ENCODE results near the gene HLA-DRB5. TPM values are rescaled to one million over a fixed set of nuclear protein-coding genes. Genes with fewer than 3 reads are reported as not detected.

The HLA-DRB5 gene
- total and polyA plus RNA-seq, 10 of the 15 experiments (the other 5 are each of a cell fraction or from before 2014, with no cell fraction given) = 38.0 to 108 (median 62.8) TPM

GRCh38 chr6:32576250-32576649 lies 46.2 kb upstream of the HLA-DRB5 start:
- no peaks in the 10 kb centered on the region for H4K20me1 ChIP-seq (ENCODE audit: control insufficient read depth, insufficient read depth)
- 10% methylated on average over 1 of the region's 1 CpG for WGBS (ENCODE audit: insufficient coverage, insufficient replicate concordance, low lambda C conversion rate, missing lambda C conversion rate)
- H2AFZ ChIP-seq (ENCODE audit: control insufficient read depth, low read depth, low read length) = no peak overlapping the region
- H3K27me3 ChIP-seq (replicated peaks in 1 of 2; ENCODE audit: control insufficient read depth in 2 of 2, insufficient read depth in 2 of 2, low read length in 1 of 2) = no peaks in the 10 kb centered on the region
- H3K4me1 ChIP-seq (ENCODE audit: control insufficient read depth, insufficient read depth, low read length) = no peaks in the 10 kb centered on the region
- no TSS peak for BruUV-seq (replicated peaks)
- no peak for DNase-seq (ENCODE audit: low read depth, low spot score)
- RAD21 ChIA-PET (ENCODE audit: unreplicated experiment) = interaction anchor here (0.8 kb wide), 1 partner anchor 114 kb away, joined by 4 read pairs; no protein-coding TSS in a partner anchor
- CTCF ChIA-PET = no interaction called here
- H3K4me2 ChIP-seq (ENCODE audit: control insufficient read depth, insufficient read depth) = no peak overlapping the region
- ATAC-seq = peak; percentile 26
- intact Hi-C loops (cut with micrococcal nuclease; ENCODE audit: unreplicated experiment) (no loop called here), in situ Hi-C loops (cut with MboI) (no loop called here)
- SMC1A ChIA-PET (ENCODE audit: uncharacterized antibody, unreplicated experiment) = no interaction called here
- no peak overlapping the region for H3K27ac ChIP-seq (ENCODE audit: control insufficient read depth, insufficient read depth)
- no peak overlapping the region for H3K9ac ChIP-seq (ENCODE audit: control insufficient read depth, insufficient read depth, low read length)
- peaks cover 1% of the 10 kb centered on the region; the same call in 1 of the 2 replicates for H3K79me2 ChIP-seq (ENCODE audit: control insufficient read depth, insufficient read depth, low read length)
- no peaks in the 10 kb centered on the region for H3K9me3 ChIP-seq (replicated peaks; ENCODE audit: control insufficient read depth, insufficient read depth, low read length)
- no peak for FAIRE-seq
- POLR2A ChIA-PET = no interaction called here
- H3K4me3 ChIP-seq = no peak overlapping the region
- peaks cover 12 to 14% of the 10 kb centered on the region in 2 experiments; a peak in 3 of 4 replicates for H3K36me3 ChIP-seq (ENCODE audit: control insufficient read depth in 2 of 2, insufficient read depth in 2 of 2, low read length in 1 of 2)
- no peak for TF ChIP-seq TCF3 (IDR thresholded peaks at IDR 0.05; ENCODE audit: borderline replicate concordance, insufficient read depth, low read depth, low read length)
- TF ChIP-seq BCL3 (IDR thresholded peaks at IDR 0.05; ENCODE audit: borderline replicate concordance, insufficient read depth, low read depth, low read length, poor library complexity, severe bottlenecking) = no peak
- no peak for TF ChIP-seq CHD4 (IDR thresholded peaks at IDR 0.05)
- peak; percentile 4; the same call in 1 of the 2 replicates for TF ChIP-seq BCL11A (IDR thresholded peaks at IDR 0.05; ENCODE audit: low read depth, low read length)
- peak; percentile 74 for TF ChIP-seq ATF2 (IDR thresholded peaks at IDR 0.05; ENCODE audit: low read length)
- TF ChIP-seq NKRF (conservative IDR thresholded peaks at IDR 0.05) = no peak
- TF ChIP-seq POLR2AphosphoS2 (IDR thresholded peaks at IDR 0.05; ENCODE audit: low read depth, low read length) = no peak
- no peak for TF ChIP-seq SMAD1 (IDR thresholded peaks at IDR 0.05; ENCODE audit: low read depth, partially characterized antibody)
- no peak for TF ChIP-seq SUPT20H (IDR thresholded peaks at IDR 0.05; ENCODE audit: borderline replicate concordance, control insufficient read depth, low read depth, low read length)
- TF ChIP-seq IKZF1 (conservative IDR thresholded peaks at IDR 0.05) = no peak
- TF ChIP-seq GABPA (IDR thresholded peaks at IDR 0.05; ENCODE audit: low read depth) = no peak
- TF ChIP-seq PML (IDR thresholded peaks at IDR 0.05; ENCODE audit: low read length) = peak; percentile 29; the same call in 1 of the 2 replicates
- TF ChIP-seq KLF5 (IDR thresholded peaks at IDR 0.05; ENCODE audit: partially characterized antibody) = no peak
- TF ChIP-seq STAT3 (IDR thresholded peaks at IDR 0.05; ENCODE audit: low read depth, low read length) = no peak
- TF ChIP-seq ETV6 (conservative IDR thresholded peaks at IDR 0.05 in 1 of 2, IDR thresholded peaks at IDR 0.05 in 1 of 2; ENCODE audit: borderline replicate concordance in 1 of 2, low read depth in 1 of 2) = no peak
- TF ChIP-seq BMI1 (IDR thresholded peaks at IDR 0.05; ENCODE audit: borderline replicate concordance) = no peak
- no peak for TF ChIP-seq YY1 (IDR thresholded peaks at IDR 0.05; ENCODE audit: low read depth, low read length)
- TF ChIP-seq SUZ12 (IDR thresholded peaks at IDR 0.05; ENCODE audit: unreplicated experiment) = no peak
- TF ChIP-seq HSF1 (IDR thresholded peaks at IDR 0.05; ENCODE audit: low read depth, low read length) = no peak
- TF ChIP-seq ESRRA (IDR thresholded peaks at IDR 0.05; ENCODE audit: low read length) = no peak
